ENCODE measurements around the gene ULK4.
"Not testable (repeated sequence)": the region's sequence is repeated elsewhere in the genome, so short reads cannot be mapped to it uniquely, and the experiment has no call there.

The ULK4 gene

DNA sequence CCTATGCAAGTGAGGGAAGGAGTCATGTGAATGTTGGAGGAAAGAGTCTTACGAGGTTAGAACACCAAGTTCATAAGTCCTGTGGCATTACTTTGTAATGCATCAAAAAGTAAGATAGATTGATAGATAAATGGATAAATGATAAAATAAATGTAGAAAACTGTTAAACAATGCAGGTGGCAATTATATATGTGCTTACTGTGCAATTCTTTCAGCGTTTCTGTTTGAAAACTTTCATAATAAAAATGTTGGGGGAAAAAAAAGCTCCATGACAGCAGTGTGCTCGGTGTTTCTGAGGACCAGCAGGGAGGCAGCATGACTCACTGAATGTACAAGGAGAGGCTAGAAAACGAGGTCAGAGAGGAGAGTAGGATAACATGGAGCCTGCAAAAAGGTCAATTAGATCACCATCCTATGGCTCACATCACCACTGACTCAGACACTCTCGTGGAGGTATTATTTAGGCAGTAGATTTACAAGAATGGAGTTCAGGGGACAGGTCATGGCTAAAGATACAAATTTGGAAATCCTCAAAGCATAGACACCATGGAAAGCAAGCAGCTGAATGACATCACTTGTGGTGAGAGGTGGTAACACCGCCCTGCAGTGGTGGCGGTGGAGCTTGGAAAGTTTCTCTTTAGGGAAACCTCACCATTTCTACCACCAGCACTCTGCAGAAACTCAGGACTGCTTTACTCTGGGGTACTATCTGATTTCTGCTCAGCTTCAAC, 542.8 kb downstream of the ULK4 start:
- TF ChIP-seq POU2F2 (IDR thresholded peaks at IDR 0.05; ENCODE audit: low read depth, low read length) (no peak), SPI1 (IDR thresholded peaks at IDR 0.05; ENCODE audit: low read depth, low read length) (no peak), POLR2A (IDR thresholded peaks at IDR 0.05; ENCODE audit: low read depth, low read length) (no peak), PAX5 (IDR thresholded peaks at IDR 0.05; ENCODE audit: insufficient read depth, low read length, severe bottlenecking) (no peak), TAF1 (IDR thresholded peaks at IDR 0.05; ENCODE audit: low read depth, low read length) (no peak), POLR2AphosphoS5 (IDR thresholded peaks at IDR 0.05; ENCODE audit: low read depth, low read length) (no peak)
- no peak for DNase-seq (ENCODE audit: insufficient read length, low spot score)
- no peak for FAIRE-seq

DNA sequence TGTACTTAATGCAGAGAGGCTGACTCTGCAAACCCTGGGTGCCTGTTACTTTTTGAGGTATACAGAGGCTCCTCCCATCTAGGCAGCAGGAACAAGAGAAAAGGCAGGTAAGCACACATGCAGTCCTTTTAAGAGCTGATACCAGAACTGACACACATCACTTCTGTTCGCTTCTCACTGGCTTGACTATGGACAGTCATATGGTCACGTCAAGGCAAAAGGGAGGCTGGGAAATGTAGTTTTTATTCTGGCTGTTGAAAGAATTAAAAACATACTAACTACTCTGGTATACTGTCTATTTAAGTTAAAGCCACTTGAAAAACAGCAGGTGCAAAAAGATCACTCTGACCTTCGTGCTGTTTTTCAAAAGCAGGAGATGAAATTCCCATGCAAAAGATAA, 544.3 kb downstream of the ULK4 start:
- FAIRE-seq (no peak), DNase-seq (ENCODE audit: insufficient read length, low spot score) (no peak)
- no peak for TF ChIP-seq SPI1 (IDR thresholded peaks at IDR 0.05; ENCODE audit: low read depth, low read length)
- no peak for TF ChIP-seq TAF1 (IDR thresholded peaks at IDR 0.05; ENCODE audit: low read depth, low read length)
- TF ChIP-seq POLR2AphosphoS5 (IDR thresholded peaks at IDR 0.05; ENCODE audit: low read depth, low read length) = no peak
- no peak for TF ChIP-seq POU2F2 (IDR thresholded peaks at IDR 0.05; ENCODE audit: low read depth, low read length)
- no peak for TF ChIP-seq PAX5 (IDR thresholded peaks at IDR 0.05; ENCODE audit: insufficient read depth, low read length, severe bottlenecking)
- no peak for TF ChIP-seq POLR2A (IDR thresholded peaks at IDR 0.05; ENCODE audit: low read depth, low read length)

DNA sequence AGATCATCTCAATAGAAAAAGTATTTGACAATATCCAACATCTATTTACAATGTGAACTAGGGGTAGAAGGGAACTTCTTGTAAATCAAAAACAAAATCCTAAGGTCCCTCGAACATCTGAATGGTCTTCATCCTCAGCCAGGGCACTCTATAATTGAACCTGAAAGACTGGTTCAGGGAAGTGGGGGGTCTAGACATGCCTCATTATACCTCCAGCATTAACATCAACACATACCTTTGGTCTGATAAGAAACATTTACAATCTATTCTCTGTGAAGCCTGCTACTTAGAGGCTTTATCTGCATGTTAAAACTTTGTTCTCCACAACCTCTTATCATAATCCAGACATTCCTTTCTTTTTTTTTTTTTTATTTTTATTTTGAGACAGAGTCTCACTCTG, 550.8 kb downstream of the ULK4 start:
- FAIRE-seq (no peak), DNase-seq (ENCODE audit: insufficient read length, low spot score) (no peak)
- TF ChIP-seq SPI1 (IDR thresholded peaks at IDR 0.05; ENCODE audit: low read depth, low read length) (no peak), PAX5 (IDR thresholded peaks at IDR 0.05; ENCODE audit: insufficient read depth, low read length, severe bottlenecking) (no peak), TAF1 (IDR thresholded peaks at IDR 0.05; ENCODE audit: low read depth, low read length) (no peak), POU2F2 (IDR thresholded peaks at IDR 0.05; ENCODE audit: low read depth, low read length) (no peak), POLR2A (IDR thresholded peaks at IDR 0.05; ENCODE audit: low read depth, low read length) (no peak), POLR2AphosphoS5 (IDR thresholded peaks at IDR 0.05; ENCODE audit: low read depth, low read length) (no peak)

GRCh38 chr3:41405466-41405865, 556.4 kb downstream of the ULK4 start:
- DNase-seq (ENCODE audit: insufficient read length, low spot score) (no peak), FAIRE-seq (no peak)
- no peak for TF ChIP-seq POLR2AphosphoS5 (IDR thresholded peaks at IDR 0.05; ENCODE audit: low read depth, low read length)
- no peak for TF ChIP-seq SPI1 (IDR thresholded peaks at IDR 0.05; ENCODE audit: low read depth, low read length)
- TF ChIP-seq POLR2A (IDR thresholded peaks at IDR 0.05; ENCODE audit: low read depth, low read length) = no peak
- no peak for TF ChIP-seq POU2F2 (IDR thresholded peaks at IDR 0.05; ENCODE audit: low read depth, low read length)
- TF ChIP-seq TAF1 (IDR thresholded peaks at IDR 0.05; ENCODE audit: low read depth, low read length) = no peak
- no peak for TF ChIP-seq PAX5 (IDR thresholded peaks at IDR 0.05; ENCODE audit: insufficient read depth, low read length, severe bottlenecking)

DNA sequence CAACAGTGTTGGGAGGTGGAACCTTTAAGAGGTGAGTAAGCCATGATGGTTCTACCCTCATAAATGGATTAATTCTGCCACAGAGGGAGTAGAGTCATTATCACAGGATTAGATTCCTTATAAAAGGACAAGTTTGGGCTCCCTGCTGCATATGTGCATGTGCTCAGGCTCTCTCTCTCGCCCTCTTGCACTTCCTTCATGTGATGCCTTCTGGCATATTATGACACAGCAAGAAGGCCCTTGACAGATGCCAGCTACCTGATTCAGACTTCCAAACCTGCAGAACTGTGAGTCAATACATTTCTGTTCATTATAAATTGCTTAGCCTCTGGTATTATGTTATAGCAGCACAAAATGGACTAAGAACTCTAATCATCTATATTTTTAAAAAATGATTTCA, 557.3 kb downstream of the ULK4 start:
- TF ChIP-seq TAF1 (IDR thresholded peaks at IDR 0.05; ENCODE audit: low read depth, low read length) (no peak), SPI1 (IDR thresholded peaks at IDR 0.05; ENCODE audit: low read depth, low read length) (no peak), POU2F2 (IDR thresholded peaks at IDR 0.05; ENCODE audit: low read depth, low read length) (no peak), POLR2AphosphoS5 (IDR thresholded peaks at IDR 0.05; ENCODE audit: low read depth, low read length) (no peak), POLR2A (IDR thresholded peaks at IDR 0.05; ENCODE audit: low read depth, low read length) (no peak), PAX5 (IDR thresholded peaks at IDR 0.05; ENCODE audit: insufficient read depth, low read length, severe bottlenecking) (no peak)
- FAIRE-seq (no peak), DNase-seq (ENCODE audit: insufficient read length, low spot score) (no peak)

DNA sequence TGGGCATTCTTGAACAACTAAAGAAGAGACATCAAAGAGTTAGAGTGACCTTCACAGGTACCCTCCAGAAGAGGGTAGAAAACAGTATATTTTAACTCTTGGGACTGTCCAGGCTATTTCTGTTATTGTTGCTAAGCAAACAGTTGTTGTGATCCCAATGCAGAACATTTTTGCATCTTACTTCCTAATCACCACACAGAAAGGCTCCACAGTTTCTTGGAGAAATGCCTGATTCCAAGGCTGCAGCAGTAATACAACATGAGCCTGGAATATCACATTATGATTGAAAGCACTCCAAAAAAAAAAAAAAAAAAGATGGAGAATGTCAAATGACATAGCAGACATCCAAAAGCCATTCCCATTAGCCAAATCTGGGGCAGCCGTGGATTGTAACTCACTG, 567.0 kb downstream of the ULK4 start:
- no peak for TF ChIP-seq POLR2AphosphoS5 (IDR thresholded peaks at IDR 0.05; ENCODE audit: low read depth, low read length)
- no peak for TF ChIP-seq PAX5 (IDR thresholded peaks at IDR 0.05; ENCODE audit: insufficient read depth, low read length, severe bottlenecking)
- no peak for TF ChIP-seq SPI1 (IDR thresholded peaks at IDR 0.05; ENCODE audit: low read depth, low read length)
- no peak for TF ChIP-seq TAF1 (IDR thresholded peaks at IDR 0.05; ENCODE audit: low read depth, low read length)
- no peak for TF ChIP-seq POU2F2 (IDR thresholded peaks at IDR 0.05; ENCODE audit: low read depth, low read length)
- no peak for TF ChIP-seq POLR2A (IDR thresholded peaks at IDR 0.05; ENCODE audit: low read depth, low read length)
- DNase-seq (ENCODE audit: insufficient read length, low spot score) (no peak), FAIRE-seq (no peak)

DNA sequence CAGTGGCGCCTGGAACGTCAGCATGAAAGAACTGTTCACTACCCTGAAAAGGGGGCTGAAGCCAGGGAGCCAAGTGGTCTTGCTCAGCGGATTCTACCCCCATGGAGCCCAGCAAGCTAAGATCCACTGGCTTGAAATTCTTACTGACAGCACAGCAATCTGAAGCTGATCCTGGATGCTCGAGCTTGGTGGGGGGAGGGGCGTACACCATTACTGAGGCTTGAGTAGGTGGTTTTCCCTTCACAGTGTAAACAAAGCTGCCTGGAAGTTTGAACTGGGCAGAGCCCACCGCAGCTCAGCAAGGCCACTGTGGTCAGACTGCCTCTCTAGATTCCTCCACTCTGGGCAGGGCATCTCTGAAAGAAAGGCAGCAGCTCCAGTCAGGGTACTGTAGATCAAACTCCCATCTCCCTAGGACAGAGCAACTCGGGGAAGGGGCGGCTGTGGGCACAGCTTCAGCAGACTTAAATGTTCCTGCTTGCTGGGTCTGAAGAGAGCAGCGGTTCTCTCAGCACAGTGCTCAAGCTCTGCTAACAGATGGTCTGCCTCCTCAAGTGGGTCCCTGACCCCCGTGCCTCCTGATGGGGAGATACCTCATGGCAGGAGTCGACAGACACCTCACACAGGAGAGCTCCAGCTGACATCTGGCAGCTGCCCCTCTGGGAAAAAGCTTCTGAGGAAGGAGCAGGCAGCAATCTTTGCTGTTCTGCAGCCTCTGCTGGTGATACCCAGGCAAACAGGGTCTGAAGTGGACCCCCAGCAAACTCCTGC, 591.0 kb downstream of the ULK4 start:
- FAIRE-seq = not testable (repeated sequence)

DNA sequence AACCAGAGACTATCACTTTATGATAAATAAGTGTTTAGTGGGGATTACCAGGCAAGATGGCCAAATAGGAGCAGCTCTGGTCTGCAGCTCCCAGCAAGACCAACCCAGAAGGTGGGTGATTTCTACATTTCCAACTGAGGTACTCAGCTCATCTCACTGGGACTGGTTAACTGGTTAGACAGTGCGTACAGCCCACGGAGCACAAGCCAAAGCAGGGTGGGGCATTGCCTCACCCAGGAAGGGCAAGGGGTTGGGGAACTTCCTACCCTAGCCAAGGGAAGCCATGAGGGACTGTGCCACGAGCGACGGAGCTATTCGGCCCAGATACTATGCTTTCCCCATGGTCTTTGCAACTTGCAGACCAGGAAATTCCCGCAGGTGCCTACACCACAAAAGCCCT, 591.6 kb downstream of the ULK4 start:
- no peak for TF ChIP-seq POU2F2 (IDR thresholded peaks at IDR 0.05; ENCODE audit: low read depth, low read length)
- TF ChIP-seq PAX5 (IDR thresholded peaks at IDR 0.05; ENCODE audit: insufficient read depth, low read length, severe bottlenecking) = no peak
- TF ChIP-seq TAF1 (IDR thresholded peaks at IDR 0.05; ENCODE audit: low read depth, low read length) = no peak
- no peak for TF ChIP-seq POLR2AphosphoS5 (IDR thresholded peaks at IDR 0.05; ENCODE audit: low read depth, low read length)
- TF ChIP-seq POLR2A (IDR thresholded peaks at IDR 0.05; ENCODE audit: low read depth, low read length) = no peak
- no peak for TF ChIP-seq SPI1 (IDR thresholded peaks at IDR 0.05; ENCODE audit: low read depth, low read length)
- no peak for FAIRE-seq

More for the DNA sequence above, 591.0 kb downstream of the ULK4 start:
- not testable (repeated sequence) for DNase-seq (ENCODE audit: insufficient read length, low spot score)

GRCh38 chr3:41369838-41370237, 592.1 kb downstream of the ULK4 start:
- TF ChIP-seq POLR2AphosphoS5 (IDR thresholded peaks at IDR 0.05; ENCODE audit: low read depth, low read length) (no peak), PAX5 (IDR thresholded peaks at IDR 0.05; ENCODE audit: insufficient read depth, low read length, severe bottlenecking) (no peak), SPI1 (IDR thresholded peaks at IDR 0.05; ENCODE audit: low read depth, low read length) (no peak), TAF1 (IDR thresholded peaks at IDR 0.05; ENCODE audit: low read depth, low read length) (no peak)
- DNase-seq (ENCODE audit: insufficient read length, low spot score) = no peak
- no peak for FAIRE-seq

More for the DNA sequence above, 591.6 kb downstream of the ULK4 start:
- DNase-seq (ENCODE audit: insufficient read length, low spot score) = no peak

All from GM12891 (cell line).